GM18526 (cell line): ENCODE measurements around the gene CRBN.

Source experiments
- POLR2A ChIP-seq: IDR thresholded peaks from 3 replicates; pipeline ENCODE4 v1.6.1; 2011; ENCODE audit not compliant: insufficient read length; ENCODE audit errors: extremely low read depth

The CRBN gene

DNA sequence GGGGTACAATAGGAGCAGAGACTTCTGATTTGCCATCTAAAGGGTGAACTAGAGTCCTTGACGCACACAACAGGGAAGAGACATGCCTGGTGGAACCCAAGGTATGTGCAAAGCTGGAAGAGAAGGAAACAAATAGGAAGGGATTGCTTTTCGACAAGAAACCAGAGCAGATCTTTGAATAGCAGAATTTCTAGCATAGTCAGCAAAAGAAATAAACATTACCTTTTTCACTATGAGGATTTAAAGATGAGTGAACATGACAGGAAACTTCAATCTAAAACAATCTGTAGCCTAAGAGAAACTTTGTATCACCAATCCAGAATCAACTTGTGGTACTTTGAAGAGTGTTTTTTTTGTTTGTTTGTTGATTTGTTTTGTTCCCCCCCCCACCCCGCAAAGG, 74.2 kb downstream of the CRBN start:
- TF ChIP-seq POLR2A, result no peak

DNA sequence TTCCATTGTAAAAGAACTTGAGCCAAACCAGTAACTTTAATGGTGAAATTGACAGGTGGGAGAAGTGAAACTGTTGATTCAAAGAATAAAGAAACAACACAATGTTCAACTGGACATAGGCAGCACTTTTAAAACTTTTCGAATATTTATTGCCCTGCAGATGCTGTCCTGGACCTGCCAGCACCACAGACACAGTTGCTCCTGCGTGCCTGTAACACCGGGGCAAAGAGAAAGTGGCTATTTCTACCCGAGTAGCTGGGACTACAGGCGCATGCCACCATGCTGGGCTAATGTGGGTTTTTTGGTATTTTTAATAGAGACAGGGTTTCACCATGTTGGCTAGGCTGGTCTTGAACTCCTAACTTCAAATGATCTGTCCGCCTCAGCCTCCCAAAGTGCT, 76.7 kb downstream of the CRBN start:
- no peak for TF ChIP-seq POLR2A

GRCh38 chr3:3101660-3102458, 77.6 kb downstream of the CRBN start:
- TF ChIP-seq POLR2A, result no peak
